HG03571 (cell line): Measurements from ENCODE around the gene ZC3H4.
"Not testable (repeated sequence)": the region's sequence is repeated elsewhere in the genome, so short reads cannot be mapped to it uniquely, and the experiment has no call there.

Source experiments
- ATAC-seq: cut with Tn5 transposase; IDR thresholded peaks from one replicate; pipeline ENCODE4 v1.9.1; 2021; ENCODE audit not compliant: unreplicated experiment

Gene ZC3H4

DNA sequence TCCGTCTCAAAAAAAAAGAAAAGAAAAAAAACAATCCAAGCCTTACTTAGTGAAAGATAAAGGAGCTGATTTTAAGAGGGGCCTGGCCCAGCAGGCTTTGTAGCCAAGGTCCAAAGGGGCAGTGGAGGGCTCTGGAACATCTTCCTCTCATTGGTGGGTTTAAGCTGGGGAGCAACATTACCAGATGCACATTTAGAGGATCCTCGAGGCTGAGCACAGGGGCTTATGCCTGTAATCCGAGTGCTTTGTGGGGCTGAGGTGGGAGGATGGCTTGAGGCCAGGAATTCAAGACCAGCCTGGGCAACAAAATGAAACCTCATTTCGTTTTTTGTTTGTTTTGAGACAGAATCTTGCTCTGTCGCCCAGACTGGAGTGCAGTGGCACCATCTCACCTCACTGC, 57.2 kb downstream of the ZC3H4 start:
- ATAC-seq, result no peak

- ATAC-seq, result not testable (repeated sequence)
These were observed 63.0 kb downstream of the ZC3H4 start for GRCh38 chr19:47050562-47050961.

GRCh38 chr19:47049307-47049700, 64.3 kb downstream of the ZC3H4 start:
- no peak for ATAC-seq

- ATAC-seq, result peak; percentile 25
These were observed 65.7 kb downstream of the ZC3H4 start for GRCh38 chr19:47047763-47048405.

GRCh38 chr19:47047272-47047762, 66.3 kb downstream of the ZC3H4 start:
- ATAC-seq, result no peak

GRCh38 chr19:47045867-47046470, 67.6 kb downstream of the ZC3H4 start:
- ATAC-seq, result no peak

GRCh38 chr19:47044946-47045866, 68.4 kb downstream of the ZC3H4 start:
- no peak for ATAC-seq

DNA sequence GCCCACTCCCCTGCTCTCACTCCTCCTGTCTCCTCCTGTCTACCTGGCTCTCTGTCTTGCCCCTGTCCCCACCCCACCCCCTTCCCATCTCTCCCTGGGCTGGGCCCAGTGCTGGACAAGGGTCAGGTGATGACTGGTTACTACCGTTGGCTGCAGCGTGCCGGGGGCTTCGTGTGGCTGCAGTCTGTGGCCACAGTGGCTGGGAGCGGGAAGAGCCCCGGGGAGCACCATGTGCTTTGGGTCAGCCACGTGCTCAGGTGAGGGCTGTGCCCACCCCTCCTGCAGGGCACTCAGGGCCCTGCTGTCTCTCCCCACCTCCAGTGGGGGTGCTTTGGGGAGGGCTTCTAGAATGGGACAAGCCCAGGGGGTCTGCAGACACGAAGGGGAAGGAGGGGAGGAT, 72.7 kb downstream of the ZC3H4 start:
- no peak for ATAC-seq

DNA sequence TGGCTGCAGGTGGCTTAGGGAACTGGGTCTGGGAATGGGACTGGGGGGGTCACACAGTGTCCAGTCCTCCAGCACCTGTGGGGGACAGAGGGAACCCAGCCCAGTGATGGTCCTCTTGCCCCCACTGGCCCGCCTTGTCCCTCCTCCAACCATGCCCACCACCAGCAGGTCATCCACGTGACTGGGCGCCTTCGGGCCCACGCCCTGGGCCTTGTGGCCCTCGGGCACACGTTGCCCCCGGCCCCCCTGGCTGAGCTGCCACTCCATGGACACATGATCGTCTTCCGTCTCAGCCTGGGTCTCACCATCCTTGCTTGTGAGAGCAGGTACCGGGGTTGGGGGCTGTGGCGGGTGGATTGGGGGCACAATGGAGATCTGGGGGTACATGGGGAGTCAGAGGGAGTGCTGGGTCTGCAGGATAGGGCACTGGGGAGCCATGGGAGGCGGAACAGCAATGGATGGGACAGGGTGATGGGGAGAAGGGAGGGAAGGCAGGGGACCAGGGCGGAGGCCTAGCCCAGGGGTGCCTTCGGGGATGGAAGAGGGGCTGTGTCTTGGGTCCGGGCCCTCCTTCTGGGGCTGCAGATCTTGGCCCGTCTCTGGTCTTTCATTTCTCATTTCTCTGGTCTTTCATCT, 74.2 kb downstream of the ZC3H4 start:
- no peak for ATAC-seq

GRCh38 chr19:47037766-47038165, 75.8 kb downstream of the ZC3H4 start:
- ATAC-seq, result no peak

DNA sequence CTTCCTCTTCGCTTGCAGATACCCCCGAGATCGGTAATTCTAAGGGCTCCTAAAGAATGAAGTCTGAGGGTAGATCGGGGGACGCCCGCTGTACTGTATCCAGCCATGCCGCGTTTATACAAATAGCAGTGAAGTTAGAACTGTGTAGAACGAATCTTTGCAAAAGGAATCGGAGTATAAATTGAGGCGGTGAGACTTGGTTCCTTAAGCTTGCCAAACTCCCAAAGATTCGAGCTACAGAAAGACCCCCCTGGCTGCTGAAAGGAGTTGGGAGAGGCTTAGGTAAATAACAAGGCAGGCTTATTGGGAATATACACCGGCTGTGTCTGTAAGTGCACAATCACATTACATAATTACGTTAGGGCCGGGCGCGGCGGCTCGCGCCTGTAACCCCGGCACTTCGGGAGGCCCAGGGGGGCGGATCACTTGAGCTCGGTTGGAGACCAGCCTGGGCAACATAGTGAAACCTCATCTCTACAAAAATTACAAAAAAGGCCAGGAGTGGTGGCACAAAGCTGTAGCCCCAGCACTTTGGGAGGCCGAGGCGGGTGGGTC, 77.4 kb downstream of the ZC3H4 start:
- peak; percentile 17 for ATAC-seq

DNA sequence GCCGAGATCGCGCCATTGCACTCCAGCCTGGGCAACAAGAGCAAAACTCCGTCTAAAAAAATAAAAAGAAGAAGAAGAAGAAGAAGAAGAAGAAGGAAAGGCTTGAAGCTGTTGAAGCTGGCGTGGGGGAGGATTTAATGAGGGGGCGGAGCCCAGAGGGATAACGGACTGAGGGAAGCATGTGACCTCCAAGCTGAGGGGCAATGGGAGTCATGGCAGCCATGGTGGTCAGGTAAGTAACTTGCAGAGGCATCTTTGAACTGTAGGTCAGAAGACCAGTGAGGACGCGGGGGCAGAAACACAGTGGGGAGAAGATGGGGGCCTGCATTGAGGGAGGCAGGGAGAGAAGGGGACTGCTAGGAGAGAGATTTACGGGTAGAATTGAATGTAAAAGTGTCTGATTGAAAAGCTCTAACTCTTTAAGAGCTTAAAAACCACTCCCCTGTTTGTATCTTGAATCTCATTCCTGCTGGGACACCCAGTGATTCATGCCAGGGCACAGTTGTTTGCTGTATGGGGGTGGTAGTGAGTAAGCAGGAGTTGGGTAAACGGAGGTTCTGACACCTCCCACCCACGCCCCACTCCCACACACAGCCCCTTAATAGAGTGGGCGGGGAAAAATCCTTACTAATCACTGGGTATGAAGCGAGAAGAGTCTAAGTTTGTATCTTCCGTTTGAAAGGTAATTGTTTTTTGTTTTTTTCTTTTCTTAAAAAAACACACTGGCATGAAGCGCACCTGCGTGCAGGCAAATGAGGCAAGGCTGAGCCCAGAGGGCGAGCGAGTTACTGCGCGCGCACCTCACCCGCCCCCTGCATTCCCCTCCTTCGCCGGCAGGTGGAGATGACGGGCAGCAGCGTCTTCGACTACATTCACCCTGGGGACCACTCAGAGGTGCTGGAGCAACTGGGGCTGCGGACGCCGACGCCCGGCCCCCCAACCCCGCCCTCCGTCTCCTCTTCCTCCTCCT, 78.2 kb downstream of the ZC3H4 start:
- ATAC-seq, result peak; percentile 88

DNA sequence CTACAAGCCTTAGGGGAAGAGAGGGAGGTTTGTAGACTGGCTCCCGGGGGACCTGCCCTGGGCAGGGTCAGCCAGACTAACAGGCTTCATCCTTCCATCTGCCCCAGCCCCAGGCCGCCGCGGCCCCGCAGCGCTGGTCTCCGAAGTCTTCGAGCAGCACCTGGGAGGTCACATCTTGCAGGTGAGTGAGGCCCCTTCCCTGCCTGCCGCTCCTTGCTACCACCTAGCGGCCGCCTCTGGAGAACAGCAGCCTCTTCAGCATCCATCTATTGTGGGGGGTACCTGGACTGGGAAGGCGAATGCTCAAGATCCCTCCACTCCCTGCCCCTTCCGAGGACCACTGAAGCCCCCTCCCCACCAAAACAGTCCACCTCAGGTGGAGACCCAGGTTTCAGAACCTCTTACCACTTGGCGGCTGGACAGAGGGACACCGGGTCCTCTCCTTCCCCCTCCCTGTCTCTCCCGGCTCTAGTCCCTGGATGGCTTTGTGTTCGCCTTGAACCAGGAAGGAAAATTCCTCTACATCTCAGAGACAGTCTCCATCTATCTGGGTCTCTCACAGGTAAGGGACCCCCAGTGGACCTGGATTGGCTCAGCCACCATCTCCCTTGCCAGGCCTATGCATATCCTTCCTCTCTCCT, 81.3 kb downstream of the ZC3H4 start:
- no peak for ATAC-seq

GRCh38 chr19:47028195-47028601, 85.4 kb downstream of the ZC3H4 start:
- no peak for ATAC-seq

GRCh38 chr19:47027586-47028088, 85.9 kb downstream of the ZC3H4 start:
- no peak for ATAC-seq

GRCh38 chr19:47026889-47027288, 86.7 kb downstream of the ZC3H4 start:
- ATAC-seq, result no peak

DNA sequence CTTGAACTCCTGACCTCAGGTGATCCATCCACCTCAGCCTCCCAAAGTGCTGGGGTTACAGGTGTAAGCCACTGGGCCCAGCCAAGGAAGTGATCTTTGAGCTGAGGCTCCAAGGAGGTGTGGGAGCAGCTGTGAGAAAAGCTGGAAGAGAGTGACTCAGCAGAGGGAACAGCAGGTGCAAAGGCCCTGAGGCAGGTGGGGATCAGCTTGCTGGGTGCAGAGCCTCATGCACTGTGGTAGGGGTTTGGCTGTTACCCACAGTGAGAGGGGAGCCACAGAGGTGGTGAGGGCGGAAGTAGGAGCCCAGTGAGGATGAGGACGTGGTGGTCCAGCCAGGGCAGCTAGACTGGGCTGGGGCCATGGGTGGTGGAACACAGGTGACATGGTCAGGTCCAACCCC, 87.4 kb downstream of the ZC3H4 start:
- no peak for ATAC-seq

DNA sequence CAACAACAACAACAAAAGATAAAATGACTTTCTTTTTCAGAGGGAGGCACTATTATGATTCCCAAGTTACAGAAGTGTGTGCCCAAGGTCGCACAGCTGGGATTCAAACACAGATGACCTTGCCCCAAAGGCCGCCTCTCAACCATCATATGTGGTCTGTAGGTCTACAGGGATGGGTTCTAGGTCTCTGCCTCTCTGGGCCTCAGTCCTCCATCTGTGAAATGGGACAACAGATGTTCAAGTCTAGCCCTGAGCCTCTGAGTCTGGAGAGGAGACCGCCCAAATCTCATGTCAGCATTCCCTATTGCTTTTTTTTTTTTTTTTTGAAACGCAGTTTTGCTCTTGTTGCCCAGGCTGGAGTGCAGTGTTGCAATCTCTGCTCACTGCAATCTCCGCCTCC, 89.1 kb downstream of the ZC3H4 start:
- no peak for ATAC-seq

DNA sequence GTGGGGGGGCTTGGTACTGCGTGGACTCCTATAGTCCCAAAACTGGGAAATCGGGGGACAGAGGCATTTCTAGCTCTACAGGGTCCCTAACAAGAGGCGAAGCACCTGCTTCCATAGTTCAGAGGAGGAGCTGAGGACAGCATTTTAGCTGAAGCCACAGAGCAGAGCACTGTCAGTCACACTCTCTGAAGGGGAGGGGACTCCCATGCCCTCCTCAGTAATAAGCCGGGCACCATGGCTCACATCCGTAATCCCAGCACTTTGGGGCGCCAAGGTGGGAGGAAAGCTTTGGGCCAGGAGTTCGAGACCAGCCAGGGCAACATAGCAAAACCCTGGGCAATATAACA, 90.2 kb downstream of the ZC3H4 start:
- ATAC-seq, result no peak
